ACHN (cell line): ENCODE results near the gene EPM2A.
A peak's percentile ranks its signal among the peaks of the same experiment; 100 is the strongest.
"Not testable (repeated sequence)": the region's sequence is repeated elsewhere in the genome, so short reads cannot be mapped to it uniquely, and the experiment has no call there.

Source experiments
- DNase-seq: peaks from one replicate; pipeline ENCODE4 v3.0.0-alpha.2; 2015
- in situ Hi-C: cut with HindIII; loops from 2 replicates; pipeline ENCODE4 v1.10.0; 2017; ENCODE audit warnings: low sequenced_read_pairs, low pct_ligation_motif_present, low pct_unique_long_range_greater_than_20kb

Gene EPM2A

DNA sequence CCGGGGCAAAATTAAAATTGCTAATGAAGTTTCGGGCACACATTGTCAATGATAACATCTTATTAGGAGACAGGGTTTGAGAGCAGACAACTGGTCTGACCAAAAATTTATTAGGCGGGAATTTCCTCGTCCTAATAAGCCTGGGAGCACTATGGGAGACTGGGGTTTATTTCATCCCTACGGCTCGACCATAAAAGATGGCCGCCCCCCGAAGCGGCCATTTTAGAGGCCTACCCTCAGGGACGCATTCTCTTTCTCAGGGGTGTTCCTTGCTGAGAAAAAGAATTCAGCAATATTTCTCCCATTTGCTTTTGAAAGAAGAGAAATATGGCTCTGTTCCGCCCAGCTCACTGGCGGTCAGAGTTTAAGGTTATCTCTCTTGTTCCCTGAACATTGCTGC is 37.9 kb downstream of the EPM2A start:
- DNase-seq, in situ Hi-C loops: not testable (repeated sequence)

GRCh38 chr6:145694083-145694737 is 41.1 kb downstream of the EPM2A start:
- in situ Hi-C loops: no loop called here

DNA sequence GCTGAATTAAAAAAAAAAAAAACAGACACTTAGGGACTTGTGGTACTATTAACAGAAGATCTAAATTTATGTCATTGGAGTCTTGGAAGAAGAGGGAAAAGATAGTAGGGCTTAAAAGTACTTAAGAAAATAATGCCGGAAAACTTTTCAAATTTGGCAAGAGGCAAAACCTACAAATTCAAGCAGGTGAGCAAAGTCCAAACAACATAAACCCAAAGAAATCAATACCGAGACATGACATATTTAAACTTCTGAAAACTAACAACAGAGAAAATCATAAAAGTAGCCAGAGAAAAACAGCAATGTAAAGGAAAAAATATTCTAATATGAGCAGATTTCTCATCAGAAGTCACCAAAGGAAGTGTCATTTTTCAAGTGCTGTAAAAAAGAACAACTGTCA is 44.4 kb downstream of the EPM2A start:
- DNase-seq: no peak
- in situ Hi-C loops: no loop called here

More at GRCh38 chr6:145694083-145694737, 41.1 kb downstream of the EPM2A start:
- no peak for DNase-seq

DNA sequence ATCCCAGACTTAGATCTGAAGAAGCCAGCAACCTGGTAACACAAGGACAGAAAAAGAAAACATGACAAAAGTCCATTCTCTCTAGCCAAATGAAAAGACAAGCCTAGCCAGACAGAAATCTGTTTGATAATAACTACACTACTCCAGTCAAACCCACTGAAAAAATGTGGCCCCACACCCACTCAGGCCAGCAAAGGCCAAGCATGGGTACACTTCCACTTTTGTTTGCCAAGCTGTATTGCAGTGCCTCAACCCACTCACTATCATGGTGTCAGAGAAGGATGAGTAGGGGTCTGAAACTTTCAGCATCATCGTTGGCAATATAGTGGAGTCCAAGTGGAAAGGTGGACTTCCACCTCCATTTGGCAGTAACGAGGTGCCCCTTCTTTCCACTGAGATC is 45.8 kb downstream of the EPM2A start:
- DNase-seq: no peak
- in situ Hi-C loops: no loop called here

DNA sequence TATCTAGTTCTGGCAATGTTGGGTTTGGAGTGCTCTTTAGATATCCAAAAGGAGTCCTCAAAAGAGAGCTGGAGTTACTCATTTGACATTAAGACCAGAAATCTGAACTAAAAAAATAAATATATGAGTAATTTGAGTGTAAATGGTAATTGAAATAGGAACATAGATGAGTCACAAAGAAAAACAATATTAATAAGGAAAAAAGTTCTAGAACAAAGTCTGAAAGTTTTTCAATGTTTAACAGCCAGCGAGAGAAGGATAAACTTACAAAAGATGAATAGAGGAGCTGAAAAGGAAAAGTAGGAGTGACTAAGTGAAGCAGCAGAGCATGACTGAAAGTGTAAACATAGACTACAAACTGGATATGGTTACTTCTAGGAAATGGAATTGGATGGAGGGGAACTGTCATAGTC is 46.8 kb downstream of the EPM2A start:
- in situ Hi-C loops: no loop called here
- DNase-seq: peak; percentile 8

DNA sequence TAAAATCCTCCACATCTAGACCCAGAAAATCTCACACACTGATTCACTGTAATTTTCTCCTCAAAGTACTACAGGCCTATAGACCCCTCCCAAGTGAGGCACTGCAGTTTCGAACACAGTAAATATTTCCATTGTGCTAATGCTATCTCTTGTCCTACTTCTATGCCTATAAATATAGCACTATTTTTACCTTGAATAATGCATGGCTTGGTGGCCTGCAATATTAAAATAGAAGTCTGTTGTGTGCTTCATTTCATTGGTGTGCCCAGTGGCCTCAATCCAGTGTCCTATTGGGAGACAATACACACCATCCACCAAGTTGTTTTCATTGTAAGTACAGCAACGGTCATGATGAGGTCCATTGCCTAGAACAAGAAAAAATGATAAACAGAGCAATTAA is 49.4 kb downstream of the EPM2A start:
- no peak for DNase-seq
- in situ Hi-C loops: no loop called here

DNA sequence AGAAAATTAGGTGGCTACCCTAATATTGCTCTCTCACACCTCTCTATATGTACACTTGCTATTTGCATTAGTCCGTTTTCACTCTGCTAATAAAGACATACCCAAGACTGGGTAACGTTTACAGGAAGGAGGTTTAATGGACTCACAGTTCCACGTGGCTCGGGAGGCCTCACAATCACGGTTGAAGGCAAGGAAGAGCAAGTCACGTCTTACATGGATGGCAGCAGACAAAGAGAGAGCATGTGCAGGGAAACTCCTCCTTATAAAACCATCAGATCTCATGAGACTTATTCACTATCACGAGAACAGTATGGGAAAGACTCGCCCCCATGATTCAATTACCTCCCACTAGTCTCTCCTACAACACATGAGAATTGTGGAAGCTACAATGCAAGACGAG is 53.4 kb downstream of the EPM2A start:
- in situ Hi-C loops: no loop called here
- no peak for DNase-seq

DNA sequence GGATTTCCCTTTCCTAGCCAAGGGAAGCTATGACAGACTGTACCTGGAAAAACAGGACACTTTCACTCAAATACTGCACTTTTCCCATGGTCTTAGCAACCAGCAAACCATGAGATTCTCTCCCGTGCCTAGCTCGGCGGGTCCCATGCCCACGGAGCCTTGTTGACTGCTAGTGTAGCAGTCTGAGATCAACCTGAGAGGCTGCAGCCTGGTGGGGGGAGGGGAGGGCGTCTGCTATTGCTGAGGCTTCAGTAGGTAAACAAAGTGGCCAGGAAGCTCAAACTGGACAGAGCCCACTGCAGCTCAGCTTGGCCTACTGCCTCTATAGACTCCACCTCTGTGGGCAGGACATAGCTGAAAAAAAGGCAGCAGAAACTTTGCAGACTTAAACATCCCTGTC is 61.8 kb downstream of the EPM2A start:
- in situ Hi-C loops: no loop called here
- no peak for DNase-seq

GRCh38 chr6:145670311-145670710 is 65.0 kb downstream of the EPM2A start:
- DNase-seq: no peak
- in situ Hi-C loops: no loop called here

GRCh38 chr6:145669627-145670034 is 65.7 kb downstream of the EPM2A start:
- in situ Hi-C loops: no loop called here
- peak; percentile 47 for DNase-seq

- in situ Hi-C loops: no loop called here
- no peak for DNase-seq
These were observed 66.5 kb downstream of the EPM2A start for GRCh38 chr6:145668844-145669243.

DNA sequence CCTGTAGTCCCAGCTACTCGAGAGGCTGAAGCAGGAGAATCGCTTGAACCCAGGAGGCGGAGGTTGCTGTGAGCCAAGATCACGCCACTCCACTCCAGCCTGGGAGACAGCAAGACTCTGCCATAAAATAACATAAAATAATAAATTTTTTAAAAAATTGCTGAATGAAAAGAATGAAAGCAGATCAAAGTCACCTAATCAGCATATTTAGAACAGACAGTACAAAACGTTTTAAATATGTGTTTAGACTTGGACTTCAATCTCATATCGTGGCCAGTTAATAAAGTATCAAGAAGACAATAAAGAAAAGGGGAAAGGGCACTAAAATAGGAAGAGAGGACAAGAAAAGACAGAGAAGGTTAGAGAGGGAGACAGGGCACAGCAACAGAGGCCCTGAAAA is 74.6 kb downstream of the EPM2A start:
- in situ Hi-C loops: no loop called here
- DNase-seq: no peak

DNA sequence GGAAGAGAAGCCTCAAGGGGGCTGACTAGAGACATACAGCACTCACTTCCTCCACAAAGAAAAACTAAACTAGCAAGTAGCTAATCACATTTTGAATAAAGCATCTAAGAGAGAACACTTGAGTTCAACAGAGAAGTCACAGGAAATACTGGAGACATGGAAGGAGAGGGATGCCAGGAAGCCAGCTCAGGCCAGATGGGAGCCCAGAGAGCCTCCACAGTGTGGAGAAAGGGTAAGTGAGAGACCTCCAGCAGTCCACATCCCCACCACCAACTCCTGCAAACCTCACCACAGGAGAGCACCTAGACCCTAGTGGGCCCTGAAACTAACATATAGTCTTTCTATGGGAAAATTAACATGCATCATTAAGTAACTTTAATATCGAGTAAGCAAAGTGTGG is 79.2 kb downstream of the EPM2A start:
- no peak for DNase-seq
- in situ Hi-C loops: no loop called here

GRCh38 chr6:145652572-145652971 is 82.7 kb downstream of the EPM2A start:
- in situ Hi-C loops: no loop called here
- no peak for DNase-seq

DNA sequence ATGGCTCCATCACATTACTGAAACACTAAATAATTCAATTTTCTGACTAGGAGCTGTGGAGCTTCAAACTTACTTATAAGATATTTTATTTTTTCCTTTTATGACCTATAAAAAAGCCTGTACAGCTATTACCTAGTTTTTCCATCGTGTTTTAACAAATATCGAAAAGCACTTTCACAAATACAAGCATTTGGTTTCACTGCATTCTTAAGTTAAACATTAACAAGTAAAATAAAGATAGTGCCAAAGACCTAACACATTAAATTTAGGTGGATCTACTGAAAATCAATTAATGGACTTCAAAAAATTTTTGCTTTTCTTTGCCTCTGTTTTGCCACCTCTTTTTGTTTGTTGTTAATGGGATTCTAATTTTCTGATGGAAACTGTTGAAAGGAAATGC is 83.3 kb downstream of the EPM2A start:
- in situ Hi-C loops: no loop called here

GRCh38 chr6:145648149-145648548 is 87.2 kb downstream of the EPM2A start:
- no peak for DNase-seq
- in situ Hi-C loops: no loop called here

More for the DNA sequence above, 83.3 kb downstream of the EPM2A start:
- DNase-seq: no peak

DNA sequence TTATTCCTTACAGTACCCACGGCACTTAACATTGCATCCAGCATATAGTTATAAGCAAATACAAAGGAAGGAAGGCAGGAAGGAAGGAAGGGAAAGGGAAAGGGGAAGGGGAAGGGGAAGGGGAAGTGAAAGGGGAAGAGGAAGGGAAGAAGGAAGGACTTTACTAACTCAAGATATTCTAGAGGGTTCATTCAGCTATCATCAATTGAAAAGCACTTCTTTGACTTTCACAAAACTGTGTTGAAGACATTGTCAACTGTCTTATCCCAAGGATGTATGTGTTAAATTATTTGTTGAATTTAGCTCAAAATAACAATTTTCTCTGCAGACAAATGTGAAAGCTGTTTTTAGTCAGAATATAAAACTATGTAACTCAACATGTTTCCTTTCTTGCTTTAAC is 87.7 kb downstream of the EPM2A start:
- in situ Hi-C loops: no loop called here
- DNase-seq: no peak

GRCh38 chr6:145643760-145644159 is 91.6 kb downstream of the EPM2A start:
- in situ Hi-C loops: no loop called here

GRCh38 chr6:145633981-145634627 is 101.2 kb downstream of the EPM2A start:
- in situ Hi-C loops: no loop called here
- peak; percentile 71 for DNase-seq

More at GRCh38 chr6:145643760-145644159, 91.6 kb downstream of the EPM2A start:
- DNase-seq: no peak

DNA sequence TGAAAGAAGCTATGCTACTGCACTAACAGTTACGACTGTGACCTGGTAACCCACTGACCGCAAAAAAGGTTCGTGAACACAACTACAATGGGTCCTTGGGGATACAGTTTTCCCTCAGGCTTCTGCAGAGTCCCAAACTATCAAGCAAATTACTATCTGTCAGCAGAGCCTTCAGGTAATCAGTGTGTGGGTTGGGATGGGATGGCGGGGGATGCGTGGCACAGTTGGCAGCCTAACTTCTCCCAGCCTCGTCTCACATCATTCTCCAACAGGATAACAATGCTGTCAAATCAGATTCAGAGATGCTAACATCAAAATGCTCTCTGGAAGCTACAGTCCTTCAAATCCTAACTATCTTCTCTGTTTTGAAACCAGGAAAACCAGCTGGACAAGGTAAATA is 102.3 kb downstream of the EPM2A start:
- DNase-seq: no peak
- in situ Hi-C loops: no loop called here
